B cell (primary cell): Measurements from ENCODE around the gene KLHL2. TPM values are rescaled to one million over a fixed set of nuclear protein-coding genes. Genes with fewer than 3 reads are reported as not detected.

Experiments used
- ATAC-seq: fragments of 200-7000 bp; cut with Tn5 transposase; one replicate; pipeline ENCODE4 v1.10.0; 2021; ENCODE audit warnings: low read depth, mild to moderate bottlenecking, moderate number of reproducible peaks, moderate library complexity
- CTCF ChIA-PET: fragments of 350-600 bp; sonication (Branson Sonifier 250); formaldehyde crosslinking; loops from one replicate; lab custom pipeline; 2021; ENCODE audit warnings: antibody characterized with exemption, inconsistent platforms; lab: Charles Lee
- POLR2A ChIA-PET: fragments of 350-600 bp; sonication (Branson Sonifier 250); formaldehyde crosslinking; loops from one replicate; lab custom pipeline; 2021; ENCODE audit warnings: antibody characterized with exemption; lab: Charles Lee
- DNase-seq: peaks from one replicate; pipeline ENCODE4 v3.0.0; 2013
- H2AFZ ChIP-seq: 2 replicates; pipeline ENCODE4 v1.6.1; 2012; ENCODE audit warnings: mild to moderate bottlenecking, low read depth, low read length; ENCODE audit not compliant: insufficient read depth, poor library complexity, severe bottlenecking
- H3K27ac ChIP-seq, 2 donors: 1 replicate in 1 of 2; 2 replicates in 1 of 2; pipeline ENCODE4 v1.5.1; 2012 to 2013; ENCODE audit warnings: low read length in 2 of 2, mild to moderate bottlenecking in 2 of 2, moderate library complexity in 1 of 2
- H3K27me3 ChIP-seq, 4 experiments: fragments of 200-600 bp in 1 of 4; sonication (generic) in 1 of 4; replicated peaks in 1 of 4; 1 replicate in 2 of 4; 2 replicates in 2 of 4; pipeline versions ENCODE4 v1.6.1 to v1.7.0; 2013 to 2016; ENCODE audit warnings: low read length in 3 of 4, mild to moderate bottlenecking in 2 of 4, mixed read lengths in 1 of 4, moderate library complexity in 1 of 4; ENCODE audit not compliant: insufficient read depth in 4 of 4, control insufficient read depth in 3 of 4; ENCODE audit errors: control extremely low read depth in 1 of 4
- H3K36me3 ChIP-seq, 2 experiments: replicated peaks in 1 of 2; 1 replicate in 1 of 2; 2 replicates in 1 of 2; pipeline versions ENCODE4 v1.6.1 to v1.7.1; 2013; ENCODE audit warnings: low read length in 1 of 2; ENCODE audit not compliant: insufficient read depth in 2 of 2, control insufficient read depth in 1 of 2; ENCODE audit errors: control extremely low read depth in 1 of 2, extremely low read depth in 1 of 2
- H3K4me1 ChIP-seq, 2 donors: fragments of 200-600 bp in 1 of 2; sonication (generic) in 1 of 2; 1 replicate in 1 of 2; 2 replicates in 1 of 2; pipeline versions ENCODE4 v1.5.1 to v1.6.1; 2013 to 2017; ENCODE audit warnings: low read length in 2 of 2; ENCODE audit not compliant: control insufficient read depth in 2 of 2, insufficient read depth in 2 of 2
- H3K4me2 ChIP-seq: replicated peaks from 2 replicates; pipeline ENCODE3; 2012; ENCODE audit warnings: mild to moderate bottlenecking, low read depth, low read length; ENCODE audit not compliant: poor library complexity, severe bottlenecking
- H3K4me3 ChIP-seq, 5 experiments: fragments of 200-600 bp in 1 of 5; sonication (generic) in 1 of 5; 1 replicate in 3 of 5; 2 replicates in 2 of 5; pipeline versions ENCODE4 v1.5.1 to v1.7.0; 2011 to 2016; ENCODE audit warnings: low read length in 4 of 5, mild to moderate bottlenecking in 4 of 5, low read depth in 2 of 5, control low read depth in 1 of 5, moderate library complexity in 1 of 5; ENCODE audit not compliant: insufficient read depth in 1 of 5; ENCODE audit errors: control extremely low read depth in 1 of 5, extremely low read depth in 1 of 5
- H3K79me2 ChIP-seq: fragments of 200-600 bp; sonication (generic); one replicate; pipeline ENCODE4 v1.6.0; 2016; ENCODE audit warnings: low read length; ENCODE audit not compliant: control insufficient read depth, insufficient read depth
- H3K9ac ChIP-seq: fragments of 200-600 bp; sonication (generic); 2 replicates; pipeline ENCODE4 v1.6.1; 2017; ENCODE audit warnings: mild to moderate bottlenecking, low read length, moderate library complexity
- H3K9me3 ChIP-seq, 3 donors: one replicate each; pipeline versions ENCODE4 v1.6.1 to v1.7.1; 2013; ENCODE audit warnings: low read length in 2 of 3; ENCODE audit not compliant: control insufficient read depth in 2 of 3, insufficient read depth in 1 of 3; ENCODE audit errors: control extremely low read depth in 1 of 3
- H4K20me1 ChIP-seq: 2 replicates; pipeline ENCODE4 v1.6.0; 2012; ENCODE audit warnings: mild to moderate bottlenecking, low read length; ENCODE audit not compliant: insufficient read depth, control insufficient read depth, poor library complexity, severe bottlenecking
- H3K27ac Mint-ChIP-seq: one replicate; pipeline ENCODE4 v1.8.0; 2021; ENCODE audit warnings: mixed read lengths
- H3K27me3 Mint-ChIP-seq: one replicate; pipeline ENCODE4 v1.8.0; 2021; ENCODE audit warnings: mixed read lengths
- H3K4me1 Mint-ChIP-seq: one replicate; pipeline ENCODE4 v1.8.0; 2021; ENCODE audit warnings: mixed read lengths
- H3K4me3 Mint-ChIP-seq: one replicate; pipeline ENCODE4 v1.8.0; 2021; ENCODE audit warnings: mixed read lengths
- H3K9me3 Mint-ChIP-seq: one replicate; pipeline ENCODE4 v1.8.0; 2022; ENCODE audit warnings: mixed read lengths; ENCODE audit not compliant: insufficient read depth
- EZH2 ChIP-seq: IDR thresholded peaks from 2 replicates; pipeline ENCODE4 v1.6.1; 2012; ENCODE audit warnings: borderline replicate concordance, low read depth, mild to moderate bottlenecking, moderate library complexity, low read length; ENCODE audit not compliant: insufficient read depth, poor library complexity, severe bottlenecking
- WGBS: methylation state at CpG from one replicate; pipeline ENCODE4 v1.1.5; 2013; ENCODE audit warnings: missing lambda C conversion rate; ENCODE audit not compliant: insufficient coverage; 5-methylcytosine and 5-hydroxymethylcytosine counted together
- intact Hi-C: fragments of 100-400 bp; cut with micrococcal nuclease; formaldehyde crosslinking; loops from one replicate; pipeline ENCODE4 v1.10.0; 2022
- polyA plus RNA-seq: library from polyadenylated mRNA; depleted of rRNA; stranded (reverse); fragments of >200 nt; gene quantifications from 2 replicates; pipeline ENCODE4 v1.2.3, GENCODE V29; 2012
- total RNA-seq, 2 donors: library from RNA; stranded (reverse); fragments of 120-200 nt in 1 of 2; gene quantifications; 1 replicate in 1 of 2; 2 replicates in 1 of 2; pipeline versions ENCODE4 v1.2.3 to v1.2.4, GENCODE V29; 2013 to 2022
- TF ChIP-seq, protein P1 (sequence below): fragments of 200-600 bp; IDR thresholded peaks from one replicate; pipeline ENCODE4 v1.8.0; 2022; ENCODE audit warnings: antibody characterized with exemption, mild to moderate bottlenecking

The KLHL2 gene
- total and polyA plus RNA-seq, 2 donors (not counting 1 experiment from before 2014, with no cell fraction given): 7.8 to 77.5 TPM

GRCh38 chr4:165192500-165192898, 14.9 kb upstream of the KLHL2 start:
- ChIA-PET POLR2A (no interaction called here), CTCF (no interaction called here)
- Mint-ChIP-seq H3K4me1 (no peaks in the 10 kb centered on the region), H3K27ac (no peak overlapping the region), H3K27me3 (no peaks in the 10 kb centered on the region), H3K9me3 (no peaks in the 10 kb centered on the region), H3K4me3 (no peak overlapping the region)
- Histone ChIP-seq H3K9me3 (no peaks in the 10 kb centered on the region), H3K36me3 (no peaks in the 10 kb centered on the region), H3K9ac (no peak overlapping the region), H3K4me2 (no peak overlapping the region), H4K20me1 (no peaks in the 10 kb centered on the region), H3K27ac (no peak overlapping the region), H3K79me2 (no peaks in the 10 kb centered on the region), H3K4me1 (no peaks in the 10 kb centered on the region), H3K27me3 (no peaks in the 10 kb centered on the region), H2AFZ (no peak overlapping the region), H3K4me3 (no peak overlapping the region)
- DNase-seq: no peak
- intact Hi-C loops: no loop called here
- TF ChIP-seq, protein P1, sequence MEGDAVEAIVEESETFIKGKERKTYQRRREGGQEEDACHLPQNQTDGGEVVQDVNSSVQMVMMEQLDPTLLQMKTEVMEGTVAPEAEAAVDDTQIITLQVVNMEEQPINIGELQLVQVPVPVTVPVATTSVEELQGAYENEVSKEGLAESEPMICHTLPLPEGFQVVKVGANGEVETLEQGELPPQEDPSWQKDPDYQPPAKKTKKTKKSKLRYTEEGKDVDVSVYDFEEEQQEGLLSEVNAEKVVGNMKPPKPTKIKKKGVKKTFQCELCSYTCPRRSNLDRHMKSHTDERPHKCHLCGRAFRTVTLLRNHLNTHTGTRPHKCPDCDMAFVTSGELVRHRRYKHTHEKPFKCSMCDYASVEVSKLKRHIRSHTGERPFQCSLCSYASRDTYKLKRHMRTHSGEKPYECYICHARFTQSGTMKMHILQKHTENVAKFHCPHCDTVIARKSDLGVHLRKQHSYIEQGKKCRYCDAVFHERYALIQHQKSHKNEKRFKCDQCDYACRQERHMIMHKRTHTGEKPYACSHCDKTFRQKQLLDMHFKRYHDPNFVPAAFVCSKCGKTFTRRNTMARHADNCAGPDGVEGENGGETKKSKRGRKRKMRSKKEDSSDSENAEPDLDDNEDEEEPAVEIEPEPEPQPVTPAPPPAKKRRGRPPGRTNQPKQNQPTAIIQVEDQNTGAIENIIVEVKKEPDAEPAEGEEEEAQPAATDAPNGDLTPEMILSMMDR: no peak
- no peak for TF ChIP-seq EZH2
- no CpG with 5 or more reads among the region's 1 CpG for WGBS
- ATAC-seq: no peak

GRCh38 chr4:165192956-165193355, 14.4 kb upstream of the KLHL2 start:
- no peaks in the 10 kb centered on the region for H3K79me2 ChIP-seq
- TF ChIP-seq, protein P1: no peak
- no peak for TF ChIP-seq EZH2
- ChIA-PET POLR2A (no interaction called here), CTCF (no interaction called here)
- H3K27me3 Mint-ChIP-seq: no peaks in the 10 kb centered on the region
- no peaks in the 10 kb centered on the region for H3K4me1 Mint-ChIP-seq
- H4K20me1 ChIP-seq: no peaks in the 10 kb centered on the region
- intact Hi-C loops: no loop called here
- H3K9me3 Mint-ChIP-seq: no peaks in the 10 kb centered on the region
- H3K27me3 ChIP-seq: no peaks in the 10 kb centered on the region
- no peak overlapping the region for H3K27ac ChIP-seq
- no peak overlapping the region for H3K4me2 ChIP-seq
- no peak overlapping the region for H3K4me3 Mint-ChIP-seq
- DNase-seq: no peak
- no peak overlapping the region for H2AFZ ChIP-seq
- H3K4me1 ChIP-seq: no peaks in the 10 kb centered on the region
- WGBS: 100% methylated on average over 3 of the region's 4 CpGs
- no peak for ATAC-seq
- H3K27ac Mint-ChIP-seq: no peak overlapping the region
- no peaks in the 10 kb centered on the region for H3K9me3 ChIP-seq
- no peak overlapping the region for H3K4me3 ChIP-seq
- H3K36me3 ChIP-seq: no peaks in the 10 kb centered on the region
- no peak overlapping the region for H3K9ac ChIP-seq
